HG03139 (cell line): ENCODE data around the gene SRP9.
"Not testable (repeated sequence)": the region's sequence is repeated elsewhere in the genome, so short reads cannot be mapped to it uniquely, and the experiment has no call there.

ENCODE experiments used
- ATAC-seq: cut with Tn5 transposase; IDR thresholded peaks from one replicate; pipeline ENCODE4 v1.9.1; 2021; ENCODE audit not compliant: unreplicated experiment

The SRP9 gene

DNA sequence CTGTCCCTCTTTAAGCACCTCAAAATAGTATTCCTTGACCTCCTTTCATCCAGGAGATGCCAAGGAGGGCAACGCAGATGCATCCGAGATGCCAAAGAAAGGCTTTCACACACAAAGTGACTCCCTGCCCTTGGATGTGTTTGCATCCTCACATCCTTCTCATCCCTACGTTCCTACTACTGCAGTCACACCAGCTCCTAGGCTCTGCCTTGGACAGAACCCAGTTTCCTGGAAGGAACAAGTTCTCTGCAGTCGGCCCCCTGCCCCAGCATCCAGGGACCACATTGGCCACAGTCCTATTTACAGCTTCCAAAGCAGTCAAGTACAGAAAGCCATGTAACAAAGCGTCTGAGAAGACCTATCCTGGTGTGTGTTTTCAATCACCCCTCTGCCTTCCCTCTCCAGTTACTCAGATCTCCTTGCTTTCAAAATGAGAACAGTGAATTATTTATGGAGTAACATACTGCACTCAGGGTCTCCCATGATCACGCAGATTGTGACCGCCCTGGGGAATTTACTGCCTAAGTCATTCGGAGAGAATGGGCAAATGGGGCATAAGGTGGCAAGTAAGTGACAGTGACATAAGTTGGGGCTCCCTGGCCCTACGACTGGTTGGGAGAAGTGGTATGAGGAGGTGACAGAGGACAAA is 21.8 kb upstream of the SRP9 start:
- no peak for ATAC-seq

DNA sequence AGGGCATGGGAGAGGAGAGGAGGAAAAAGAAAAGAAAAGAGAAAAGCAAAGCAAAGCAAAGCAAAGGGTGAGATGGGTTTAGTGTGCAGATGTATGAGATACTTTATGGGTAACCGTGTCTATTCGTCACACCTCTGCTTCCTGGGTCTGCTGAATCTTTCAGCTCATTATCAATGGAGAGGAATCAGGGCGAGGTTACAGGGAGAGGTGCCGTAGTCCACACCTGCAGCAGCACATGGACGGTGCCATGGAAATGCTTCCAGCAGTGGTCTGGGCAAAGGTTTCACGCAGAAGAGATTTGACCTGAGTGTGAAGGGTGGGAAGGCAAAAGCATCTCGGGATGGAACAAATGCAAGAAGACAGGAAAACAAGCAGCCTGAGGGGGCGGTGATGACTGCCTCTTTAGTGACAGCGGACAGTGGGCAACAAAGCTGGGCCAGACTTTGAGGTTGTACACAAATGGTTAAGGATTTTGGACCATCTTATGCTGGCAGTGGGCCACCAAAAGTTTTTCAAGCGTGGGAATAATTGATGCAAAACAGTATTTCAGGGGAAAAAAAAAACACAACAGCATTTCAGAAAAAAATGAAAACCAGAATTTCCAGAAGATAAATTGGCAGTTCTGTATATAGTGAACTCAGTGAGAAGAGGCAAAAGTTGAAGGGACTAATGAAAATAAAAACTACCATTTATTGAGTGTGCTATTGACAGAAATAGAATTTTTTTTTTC is 19.5 kb upstream of the SRP9 start:
- ATAC-seq = no peak

DNA sequence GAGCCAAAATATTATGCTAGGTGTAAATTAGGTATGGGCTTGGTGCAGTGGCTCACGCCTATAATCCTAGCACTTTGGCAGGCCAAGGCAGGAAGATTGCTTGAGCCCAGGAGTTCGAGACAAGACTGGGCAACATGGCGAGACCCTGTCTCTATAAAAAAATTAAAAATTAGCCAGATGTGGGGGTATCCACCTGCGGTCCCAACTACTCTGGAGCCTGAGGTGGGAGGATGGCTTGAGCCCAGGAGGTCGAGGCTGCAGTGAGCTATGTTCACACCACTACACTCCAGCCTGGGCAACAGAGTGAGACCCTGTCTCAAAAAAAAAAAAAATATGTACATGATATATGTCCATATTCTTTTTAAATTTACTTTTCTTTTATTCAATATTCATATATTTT is 17.7 kb upstream of the SRP9 start:
- ATAC-seq = not testable (repeated sequence)

DNA sequence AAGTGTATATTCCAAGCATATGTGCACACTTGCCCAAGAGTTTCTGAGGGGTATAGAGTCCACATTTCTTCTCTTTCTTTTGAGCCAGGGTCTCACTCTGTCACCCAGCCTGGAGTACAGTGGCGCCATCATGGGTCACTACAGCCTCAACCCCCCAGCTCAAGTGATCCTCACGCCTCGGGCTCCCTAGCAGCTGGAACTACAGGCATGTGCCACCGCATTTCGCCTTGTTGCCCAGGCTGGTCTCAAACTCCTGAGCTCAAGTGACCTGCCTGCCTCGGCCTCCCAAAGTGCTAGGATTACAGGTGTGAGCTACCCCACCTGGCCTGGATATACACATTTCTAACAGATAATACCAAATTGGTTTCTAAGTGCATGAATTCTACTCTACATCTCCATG is 17.1 kb upstream of the SRP9 start:
- ATAC-seq = no peak

DNA sequence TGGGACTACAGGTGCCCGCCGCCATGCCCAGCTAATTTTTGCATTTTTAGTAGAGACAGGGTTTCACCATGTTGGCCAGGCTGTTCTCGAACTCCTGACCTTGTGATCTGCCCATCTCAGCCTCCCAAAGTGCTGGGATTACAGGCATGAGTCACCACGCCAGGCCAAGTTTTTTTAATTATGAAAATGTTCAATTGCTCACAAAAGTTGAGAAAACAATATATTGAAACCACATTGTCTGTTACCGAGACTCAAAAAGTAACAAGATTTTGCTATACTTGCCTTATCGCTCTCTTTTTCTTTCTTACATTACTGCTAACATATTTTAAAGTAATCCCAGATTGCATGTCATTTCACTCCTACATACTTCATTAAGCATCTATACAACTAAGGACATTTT is 16.2 kb upstream of the SRP9 start:
- not testable (repeated sequence) for ATAC-seq

DNA sequence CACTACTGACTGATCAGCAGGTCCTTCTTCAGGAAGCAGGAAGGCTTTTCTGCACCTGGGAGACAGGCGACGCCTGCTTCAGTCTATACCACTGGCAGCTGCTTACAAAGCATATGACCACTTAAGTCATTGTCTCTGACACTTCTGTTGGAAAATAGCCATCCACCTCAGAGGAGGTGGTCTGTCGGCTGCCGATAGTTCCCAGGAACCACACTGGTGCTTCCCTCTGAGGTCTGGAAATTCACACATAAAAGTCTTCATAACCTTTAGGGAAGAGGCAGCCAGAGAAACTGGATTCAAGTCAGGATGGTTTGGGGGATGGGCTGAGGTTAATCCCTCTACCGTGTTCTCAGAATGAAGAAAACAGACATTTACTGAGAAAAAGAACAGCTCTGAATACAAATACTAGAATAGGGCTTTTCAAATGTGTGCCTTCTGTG is 15.6 kb upstream of the SRP9 start:
- no peak for ATAC-seq

DNA sequence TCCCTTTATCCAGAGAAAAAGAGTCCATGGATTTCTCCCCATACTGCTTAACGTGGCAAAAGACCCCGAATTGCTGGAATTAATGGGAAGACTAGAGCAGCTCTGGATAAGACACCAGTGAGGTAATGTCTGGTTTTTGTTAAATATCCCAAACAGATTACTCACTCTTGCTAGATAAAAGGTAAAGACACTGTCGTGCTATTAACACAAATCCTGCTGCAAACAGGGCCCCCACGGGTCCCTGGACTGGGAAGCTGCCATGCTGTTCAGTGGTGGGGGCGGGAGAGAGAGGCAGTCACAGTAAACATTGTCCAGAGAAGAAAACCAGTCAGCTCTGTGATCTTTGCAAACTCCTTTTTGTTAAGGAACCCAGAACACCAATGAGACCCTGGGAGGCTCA is 15.2 kb upstream of the SRP9 start:
- no peak for ATAC-seq

DNA sequence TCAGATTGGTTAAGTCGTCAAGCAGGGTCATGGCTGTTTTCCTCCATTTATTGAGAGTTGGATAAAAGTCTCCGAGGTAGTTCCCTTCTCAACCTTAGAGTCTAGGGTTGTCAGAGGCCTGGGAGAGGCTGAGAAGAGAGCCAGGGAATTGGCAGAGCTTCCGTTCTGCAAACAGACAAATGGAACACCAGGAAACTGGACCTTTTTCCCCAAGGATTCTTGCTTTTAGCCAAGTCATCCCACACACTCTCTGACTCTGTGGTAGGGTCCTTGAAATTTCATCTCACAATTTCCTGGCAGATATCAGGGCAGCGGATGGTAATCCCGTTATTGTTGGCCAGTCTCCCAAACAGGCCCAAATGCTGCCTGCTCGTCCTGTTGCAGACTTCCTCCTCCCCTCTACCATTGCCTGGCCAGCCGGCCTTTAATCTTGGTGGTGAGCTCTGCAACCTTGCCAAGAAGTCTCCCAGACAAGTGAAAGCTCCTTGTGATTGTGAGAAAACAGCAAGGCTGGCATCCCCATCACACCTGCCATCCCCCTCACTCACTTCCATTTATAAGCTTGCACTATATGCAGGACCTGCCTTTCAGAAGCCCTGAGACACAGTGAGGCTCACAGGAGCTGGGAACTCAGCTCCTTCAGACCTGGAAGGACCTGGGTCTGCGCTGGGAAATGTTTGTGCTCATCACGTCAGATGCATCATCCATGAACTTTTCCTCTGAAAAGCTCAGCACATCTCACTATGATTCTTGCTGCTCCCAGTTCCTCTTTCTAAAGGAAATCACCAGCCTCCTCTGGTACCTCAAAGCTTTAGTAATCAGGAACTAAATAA is 13.7 kb upstream of the SRP9 start:
- ATAC-seq = no peak

DNA sequence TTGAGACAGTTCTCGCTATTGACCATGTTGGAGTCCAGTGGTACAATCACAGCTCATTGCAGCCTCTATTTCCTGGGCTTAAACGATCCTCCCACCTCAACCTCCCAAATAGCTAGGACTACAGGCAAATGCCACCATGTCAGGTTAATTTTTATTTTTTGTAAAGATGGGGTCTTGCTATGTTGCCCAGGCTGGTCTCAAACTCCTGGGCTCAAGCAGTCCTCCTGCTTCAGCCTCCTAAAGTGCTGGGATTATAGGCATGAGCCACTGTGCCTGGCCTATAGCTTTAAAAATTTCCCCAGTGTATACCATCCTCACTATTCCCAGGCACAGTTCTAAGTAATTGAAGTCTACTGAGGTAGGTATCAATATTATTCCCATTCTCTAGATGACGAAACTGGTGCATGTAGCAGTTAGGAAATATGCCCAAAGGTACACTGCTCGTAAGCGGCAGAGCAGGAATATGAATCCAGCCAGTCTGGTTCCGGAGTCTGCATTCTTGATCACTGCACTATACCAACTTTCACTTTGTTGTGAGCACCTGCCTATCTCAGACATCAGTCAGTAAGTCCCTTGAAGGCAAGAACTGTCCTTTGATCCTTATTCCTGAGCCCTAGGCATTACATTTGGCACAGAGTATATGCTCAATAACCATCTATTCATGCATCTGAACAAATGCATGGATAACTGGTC is 11.5 kb upstream of the SRP9 start:
- ATAC-seq = no peak

DNA sequence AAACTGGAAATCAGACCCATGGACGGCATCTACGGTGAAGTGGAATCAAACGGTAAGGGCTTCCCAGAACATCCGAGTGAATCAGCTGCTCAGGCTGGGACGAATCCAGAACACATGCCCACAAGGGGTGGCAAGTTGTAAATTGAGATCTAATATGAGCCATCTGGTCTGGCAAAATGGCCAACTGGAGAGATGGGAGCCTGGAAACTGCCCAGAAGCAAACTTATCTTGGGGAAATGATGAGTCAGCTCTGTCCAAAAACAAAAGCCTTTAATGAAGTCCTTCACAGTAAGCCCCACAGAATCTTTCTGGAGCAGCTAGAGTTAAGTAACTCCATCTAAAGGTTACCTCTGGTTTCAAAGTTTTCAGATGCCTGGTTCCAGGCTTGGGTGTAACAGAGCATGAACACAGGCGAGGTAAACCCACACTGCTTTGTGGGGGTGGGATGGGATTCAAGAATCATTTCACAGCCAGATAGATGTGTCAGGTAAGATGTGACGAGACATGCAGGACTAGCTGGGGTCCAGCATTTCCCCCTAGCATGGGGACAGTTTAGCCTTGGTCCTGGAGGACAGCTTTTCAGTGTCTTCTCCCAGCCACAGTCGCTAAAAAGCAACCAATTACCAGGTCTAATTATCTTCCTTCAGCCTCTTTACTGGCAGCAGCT is 10.5 kb upstream of the SRP9 start:
- ATAC-seq = no peak

DNA sequence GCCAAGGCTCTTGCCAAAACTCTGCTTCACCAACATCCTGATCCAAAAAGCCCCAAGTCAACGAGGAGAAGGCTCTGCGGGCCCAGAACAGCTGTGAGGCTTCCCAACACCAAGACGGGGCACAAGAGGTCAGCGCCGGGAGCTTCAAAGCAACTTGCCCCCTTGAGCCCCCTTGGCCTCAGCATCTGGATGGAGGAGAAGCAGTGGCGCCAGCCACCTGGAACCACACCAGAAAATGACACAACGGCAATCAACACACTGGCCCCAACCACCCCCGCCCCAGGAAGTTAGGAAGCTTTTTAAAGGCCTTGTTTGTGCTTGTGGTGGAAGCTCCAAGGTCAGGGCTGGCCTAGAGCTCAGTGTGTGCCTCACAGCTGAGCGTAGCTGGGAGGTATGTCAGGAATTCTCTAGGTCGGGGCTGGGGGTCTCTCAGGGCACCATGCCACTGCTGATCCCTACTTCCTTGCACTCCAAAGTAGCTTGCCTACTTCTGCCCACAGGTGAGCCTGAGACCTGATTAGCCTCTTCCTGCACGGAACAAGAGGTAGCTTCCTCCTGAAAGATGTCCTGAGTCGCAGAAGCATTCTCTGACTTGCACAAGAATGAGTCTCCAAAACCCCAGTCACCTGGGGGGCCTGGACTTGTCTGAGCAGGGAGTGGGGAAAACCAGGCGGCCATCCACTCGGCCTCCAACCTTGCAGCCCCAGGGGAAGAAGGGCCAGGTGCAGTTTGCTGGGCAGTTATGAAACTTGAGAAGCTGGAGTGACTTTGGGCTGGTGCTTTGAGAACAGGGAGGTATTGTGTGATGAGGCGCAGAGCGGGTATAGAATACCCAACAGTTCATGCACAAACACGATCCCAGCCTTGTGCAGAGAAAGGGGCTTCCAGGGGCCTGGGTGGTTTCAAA is 9.7 kb upstream of the SRP9 start:
- no peak for ATAC-seq

DNA sequence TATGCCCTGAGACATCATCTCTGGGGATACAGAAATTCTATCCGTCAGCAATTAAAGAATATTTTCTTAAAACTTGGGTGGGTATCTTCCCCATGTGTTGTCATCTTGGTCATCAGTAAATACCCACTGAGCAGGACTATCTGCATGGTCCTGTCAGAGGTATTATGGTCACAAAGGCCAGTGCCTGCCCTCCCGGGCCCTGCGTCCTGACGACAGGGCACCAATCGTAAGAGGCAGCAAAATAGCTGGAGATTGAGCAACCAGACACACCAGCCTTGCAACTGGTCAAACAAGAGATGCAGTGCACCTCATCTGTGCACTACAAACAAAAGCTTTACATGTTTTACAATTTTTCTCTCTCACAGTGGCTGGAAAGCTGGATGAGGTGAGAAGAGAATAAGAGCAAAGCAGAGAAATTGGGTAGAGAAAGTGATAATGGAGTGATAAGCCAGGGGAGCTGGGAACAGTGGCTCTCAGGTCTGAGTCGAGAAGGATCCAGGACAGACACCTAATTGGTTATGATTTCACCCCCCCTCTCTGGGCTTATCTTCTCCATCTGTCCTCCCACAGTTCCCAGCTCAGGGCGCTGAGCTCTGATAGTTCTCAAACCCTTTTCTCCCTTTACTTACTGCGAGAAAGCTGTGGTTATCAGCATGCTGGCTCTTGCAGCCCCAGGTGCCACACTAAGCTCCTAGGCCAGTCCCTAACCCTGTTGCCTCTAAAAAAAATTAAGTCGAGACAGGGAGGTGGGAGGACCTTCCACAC is 8.8 kb upstream of the SRP9 start:
- no peak for ATAC-seq

DNA sequence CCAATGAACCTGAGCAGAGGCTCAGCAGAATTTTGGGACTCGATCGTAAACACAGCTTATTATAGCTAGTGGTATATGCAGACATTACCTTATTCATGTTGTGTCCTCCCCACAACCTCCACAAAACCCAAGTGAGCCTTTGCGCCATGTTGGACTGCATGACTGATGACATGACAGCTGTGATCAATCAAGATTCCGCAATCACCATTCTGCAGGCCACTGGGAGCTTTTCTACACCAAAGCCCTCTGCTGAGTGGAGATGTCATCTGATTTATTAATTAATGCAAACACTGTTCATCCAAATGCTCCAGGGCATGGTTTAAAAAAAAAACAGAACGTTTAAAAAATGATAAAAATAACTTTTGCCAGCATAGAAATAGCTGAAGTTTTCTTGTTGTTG is 7.9 kb upstream of the SRP9 start:
- no peak for ATAC-seq

DNA sequence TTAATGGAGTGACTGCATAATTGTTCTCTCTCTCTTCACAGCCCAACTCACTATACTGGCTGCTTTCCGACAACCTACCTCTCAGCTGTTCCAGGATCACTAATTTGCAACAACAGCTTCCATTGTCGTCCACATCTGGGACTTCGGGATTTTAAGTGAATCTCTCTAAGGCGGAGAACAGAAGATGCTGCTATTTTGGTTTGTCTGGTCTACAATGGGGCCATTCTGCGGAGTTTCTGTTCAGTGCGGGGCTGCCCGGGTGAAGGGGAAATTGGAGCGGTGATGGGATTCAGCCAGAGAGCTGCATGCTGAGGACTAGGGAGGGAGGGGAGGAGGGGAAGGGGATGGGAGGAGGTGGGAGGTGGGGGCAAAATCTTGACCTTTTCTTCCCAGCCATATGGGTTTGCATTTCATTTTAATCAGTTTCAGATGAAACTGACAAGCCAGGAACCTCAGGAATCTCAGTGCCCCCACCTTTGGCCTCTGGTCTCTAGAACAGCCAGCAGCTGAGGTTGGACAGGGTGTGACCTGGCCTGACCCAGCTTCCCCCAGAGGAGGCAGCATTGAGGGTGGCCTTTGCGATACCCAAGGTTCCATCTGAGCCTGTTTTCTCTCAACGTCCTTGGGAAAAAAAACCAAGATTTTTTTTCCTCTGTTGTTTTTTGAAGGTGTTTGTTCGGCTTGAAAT is 6.9 kb upstream of the SRP9 start:
- no peak for ATAC-seq

DNA sequence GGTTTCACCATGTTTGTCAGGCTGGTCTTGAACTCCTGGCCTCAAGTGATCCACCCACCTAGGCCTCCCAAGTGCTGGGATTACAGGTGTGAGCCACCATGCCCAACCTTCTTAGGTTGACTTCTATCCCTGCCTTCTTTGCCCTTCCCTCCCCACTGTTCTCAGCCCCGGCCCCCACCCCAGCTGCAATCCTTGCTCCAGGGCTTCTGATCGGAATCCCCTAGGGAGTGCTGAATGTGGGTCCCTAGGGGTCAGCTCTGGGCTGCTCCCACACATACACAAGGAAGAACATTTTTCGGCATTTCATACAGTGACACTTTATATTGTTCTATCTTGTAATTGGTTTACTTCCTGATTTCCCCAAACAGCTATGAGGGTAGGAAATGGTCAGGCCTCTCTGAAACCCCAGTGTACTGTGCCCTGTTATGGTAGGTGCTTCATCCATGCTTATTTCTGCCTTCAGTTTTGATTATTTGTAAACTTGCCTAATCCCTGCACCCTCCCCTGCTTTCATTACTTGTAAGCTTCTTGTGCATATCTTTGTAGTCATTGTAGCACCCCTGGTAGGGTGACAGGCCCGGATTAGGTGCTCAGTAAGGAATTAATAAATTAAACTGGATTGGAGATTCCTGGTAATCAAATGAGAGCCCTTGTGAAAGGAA is 5.8 kb upstream of the SRP9 start:
- no peak for ATAC-seq

DNA sequence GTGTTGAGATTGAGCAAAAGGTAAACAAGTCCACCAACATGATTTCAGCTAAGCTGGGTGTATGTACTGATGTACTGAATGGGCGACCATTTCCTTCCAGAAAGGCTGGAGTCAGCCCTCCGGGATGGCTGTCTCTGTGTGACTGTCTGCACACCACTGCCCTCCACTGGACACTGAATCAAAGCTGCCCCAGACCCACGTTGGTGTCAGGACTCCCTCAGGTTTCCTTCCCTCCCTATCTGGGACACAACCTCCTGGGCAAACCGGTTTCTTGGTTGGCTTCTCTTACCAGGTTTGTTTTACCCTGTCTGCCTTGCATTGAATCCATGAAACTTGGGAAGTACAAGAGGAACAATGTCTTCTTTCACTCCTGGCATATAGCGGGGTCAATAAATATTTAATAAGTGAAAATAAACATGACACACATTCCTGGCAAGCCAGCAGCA is 5.3 kb upstream of the SRP9 start:
- peak; percentile 62 for ATAC-seq

DNA sequence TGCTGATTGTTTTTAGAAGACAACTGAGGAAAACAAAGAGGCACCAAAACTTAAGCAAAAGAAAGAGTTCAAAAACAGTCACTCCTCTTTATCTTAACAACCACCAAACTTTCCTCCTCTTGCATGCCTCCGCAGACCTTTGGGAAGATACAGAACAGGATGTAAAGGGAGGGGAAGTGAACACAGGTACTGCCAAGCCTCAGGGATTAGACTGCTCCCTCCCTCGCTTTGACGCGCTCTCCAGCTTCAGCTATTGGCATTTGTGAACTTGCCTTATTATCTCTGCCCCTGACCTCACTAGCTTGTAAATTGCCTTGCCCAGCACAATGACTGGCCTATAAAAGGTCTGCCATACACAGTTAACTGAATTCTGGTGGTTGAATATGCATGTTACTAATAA is 4.8 kb upstream of the SRP9 start:
- no peak for ATAC-seq
